Natural killer cell (primary cell): ENCODE measurements around the gene EXOC3L4. TPM values are rescaled to one million over a fixed set of nuclear protein-coding genes. Genes with fewer than 3 reads are reported as not detected.

Source experiments
- ATAC-seq, 3 donors: fragments of 150-1000 bp in 2 of 3; fragments of 200-7000 bp in 1 of 3; cut with Tn5 transposase; 1 replicate in 1 of 3; 2 replicates in 2 of 3; pipeline ENCODE4 v1.10.0; 2021; ENCODE audit warnings: mild to moderate bottlenecking in 2 of 3, moderate library complexity in 2 of 3
- DNase-seq, 2 donors: peaks; one replicate each; pipeline versions ENCODE4 v3.0.0 to v3.0.0-alpha.2; 2013 to 2021; ENCODE audit warnings: mixed read lengths in 1 of 2
- H3K27ac ChIP-seq: one replicate; pipeline ENCODE4 v1.5.1; 2013; ENCODE audit warnings: mild to moderate bottlenecking, low read length
- H3K27me3 ChIP-seq: one replicate; pipeline ENCODE4 v1.6.1; 2013; ENCODE audit warnings: low read length; ENCODE audit not compliant: control insufficient read depth, insufficient read depth
- H3K36me3 ChIP-seq: one replicate; pipeline ENCODE4 v1.6.1; 2013; ENCODE audit warnings: low read length; ENCODE audit not compliant: control insufficient read depth, insufficient read depth
- H3K4me1 ChIP-seq: one replicate; pipeline ENCODE4 v1.6.1; 2013; ENCODE audit warnings: low read length; ENCODE audit not compliant: control insufficient read depth, insufficient read depth
- H3K4me3 ChIP-seq: one replicate; pipeline ENCODE4 v1.5.1; 2013; ENCODE audit warnings: low read length
- H3K9me3 ChIP-seq: one replicate; pipeline ENCODE4 v1.6.1; 2013; ENCODE audit warnings: low read length; ENCODE audit not compliant: control insufficient read depth, insufficient read depth
- H3K27ac Mint-ChIP-seq, 2 donors: one replicate each; pipeline ENCODE4 v1.8.0; 2022; ENCODE audit warnings: mild to moderate bottlenecking in 2 of 2, mixed read lengths in 2 of 2, moderate library complexity in 1 of 2
- H3K27me3 Mint-ChIP-seq, 2 donors: one replicate each; pipeline ENCODE4 v1.8.0; 2022; ENCODE audit warnings: low read depth in 2 of 2, mixed read lengths in 2 of 2
- H3K36me3 Mint-ChIP-seq: one replicate; pipeline ENCODE4 v1.8.0; 2022; ENCODE audit warnings: mixed read lengths
- H3K4me1 Mint-ChIP-seq, 2 donors: one replicate each; pipeline ENCODE4 v1.8.0; 2022; ENCODE audit warnings: mixed read lengths in 2 of 2
- H3K4me3 Mint-ChIP-seq: one replicate; pipeline ENCODE4 v1.8.0; 2022; ENCODE audit warnings: mild to moderate bottlenecking, moderate library complexity, mixed read lengths
- H3K9me3 Mint-ChIP-seq, 2 donors: one replicate each; pipeline ENCODE4 v1.8.0; 2022; ENCODE audit warnings: mixed read lengths in 2 of 2
- WGBS: methylation state at CpG from one replicate; pipeline ENCODE4 v1.1.7; 2013; ENCODE audit warnings: missing lambda C conversion rate; ENCODE audit not compliant: insufficient coverage; 5-methylcytosine and 5-hydroxymethylcytosine counted together
- intact Hi-C: fragments of 100-400 bp; cut with micrococcal nuclease; formaldehyde crosslinking; loops from one replicate; pipeline ENCODE4 v1.14.2; 2022
- total RNA-seq, 4 donors: library from RNA; stranded (reverse); fragments of 120-200 nt in 1 of 4; gene quantifications; one replicate each; pipeline versions ENCODE4 v1.2.3 to v1.2.4, GENCODE V29; 2013 to 2022
- TF ChIP-seq, protein P1 (sequence below): fragments of 200-600 bp; IDR thresholded peaks from one replicate; pipeline ENCODE4 v1.8.0; 2022; ENCODE audit warnings: antibody characterized with exemption

The EXOC3L4 gene
- total RNA-seq, 3 donors from 2014 or later (not counting 1 experiment from before 2014, with no cell fraction given), result not detected

DNA sequence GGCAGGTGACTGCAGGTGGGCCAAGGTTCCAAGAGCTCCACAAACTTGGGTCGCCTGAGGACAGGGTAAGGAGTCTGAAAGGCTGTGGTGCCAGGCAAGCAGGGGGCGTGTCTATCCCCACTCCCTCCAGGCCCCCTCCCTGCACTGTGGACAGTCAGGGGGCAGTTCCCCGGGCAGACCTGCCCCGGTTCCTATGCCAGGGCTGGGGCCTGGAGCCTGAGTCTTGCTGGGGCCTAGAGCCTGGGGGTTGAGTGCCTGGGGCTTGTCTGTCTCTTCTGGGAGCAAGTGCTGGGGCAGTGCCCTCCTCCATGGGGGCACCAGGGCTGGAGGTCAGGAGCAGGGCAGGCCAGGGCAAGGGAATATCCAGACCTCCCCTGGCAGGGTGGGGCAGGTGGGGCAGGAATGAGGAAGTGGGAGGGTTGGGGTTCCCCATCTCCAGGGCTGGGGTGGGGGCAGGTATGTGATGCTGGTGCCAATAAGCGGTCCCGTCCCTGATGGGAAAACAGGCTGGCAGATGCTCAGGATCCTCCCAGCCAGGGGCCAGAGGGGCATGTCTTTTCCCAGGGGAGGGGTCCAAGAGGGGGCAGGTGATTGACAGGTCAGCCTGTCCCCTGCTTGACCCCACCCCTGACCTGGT is 16.8 kb downstream of the EXOC3L4 start:
- intact Hi-C loops, result no loop called here
- H3K27me3 Mint-ChIP-seq, result no peaks in the 10 kb centered on the region
- TF ChIP-seq, protein P1, sequence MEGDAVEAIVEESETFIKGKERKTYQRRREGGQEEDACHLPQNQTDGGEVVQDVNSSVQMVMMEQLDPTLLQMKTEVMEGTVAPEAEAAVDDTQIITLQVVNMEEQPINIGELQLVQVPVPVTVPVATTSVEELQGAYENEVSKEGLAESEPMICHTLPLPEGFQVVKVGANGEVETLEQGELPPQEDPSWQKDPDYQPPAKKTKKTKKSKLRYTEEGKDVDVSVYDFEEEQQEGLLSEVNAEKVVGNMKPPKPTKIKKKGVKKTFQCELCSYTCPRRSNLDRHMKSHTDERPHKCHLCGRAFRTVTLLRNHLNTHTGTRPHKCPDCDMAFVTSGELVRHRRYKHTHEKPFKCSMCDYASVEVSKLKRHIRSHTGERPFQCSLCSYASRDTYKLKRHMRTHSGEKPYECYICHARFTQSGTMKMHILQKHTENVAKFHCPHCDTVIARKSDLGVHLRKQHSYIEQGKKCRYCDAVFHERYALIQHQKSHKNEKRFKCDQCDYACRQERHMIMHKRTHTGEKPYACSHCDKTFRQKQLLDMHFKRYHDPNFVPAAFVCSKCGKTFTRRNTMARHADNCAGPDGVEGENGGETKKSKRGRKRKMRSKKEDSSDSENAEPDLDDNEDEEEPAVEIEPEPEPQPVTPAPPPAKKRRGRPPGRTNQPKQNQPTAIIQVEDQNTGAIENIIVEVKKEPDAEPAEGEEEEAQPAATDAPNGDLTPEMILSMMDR, result no peak
- peak in 1 of 3 donors; percentile 41 for ATAC-seq
- no peaks in the 10 kb centered on the region for H3K9me3 ChIP-seq
- no peaks in the 10 kb centered on the region for H3K36me3 ChIP-seq
- H3K4me3 ChIP-seq, result no peak overlapping the region
- H3K27ac ChIP-seq, result no peak overlapping the region
- 77% methylated on average over 6 of the region's 6 CpGs for WGBS
- no peaks in the 10 kb centered on the region for H3K36me3 Mint-ChIP-seq
- H3K4me3 Mint-ChIP-seq, result no peak overlapping the region
- peaks cover 19% of the 10 kb centered on the region for H3K4me1 ChIP-seq
- H3K27ac Mint-ChIP-seq, result no peak overlapping the region
- H3K9me3 Mint-ChIP-seq, result no peaks in the 10 kb centered on the region
- no peak for DNase-seq
- peaks cover 5 to 6% of the 10 kb centered on the region in 2 donors for H3K4me1 Mint-ChIP-seq
- no peaks in the 10 kb centered on the region for H3K27me3 ChIP-seq

DNA sequence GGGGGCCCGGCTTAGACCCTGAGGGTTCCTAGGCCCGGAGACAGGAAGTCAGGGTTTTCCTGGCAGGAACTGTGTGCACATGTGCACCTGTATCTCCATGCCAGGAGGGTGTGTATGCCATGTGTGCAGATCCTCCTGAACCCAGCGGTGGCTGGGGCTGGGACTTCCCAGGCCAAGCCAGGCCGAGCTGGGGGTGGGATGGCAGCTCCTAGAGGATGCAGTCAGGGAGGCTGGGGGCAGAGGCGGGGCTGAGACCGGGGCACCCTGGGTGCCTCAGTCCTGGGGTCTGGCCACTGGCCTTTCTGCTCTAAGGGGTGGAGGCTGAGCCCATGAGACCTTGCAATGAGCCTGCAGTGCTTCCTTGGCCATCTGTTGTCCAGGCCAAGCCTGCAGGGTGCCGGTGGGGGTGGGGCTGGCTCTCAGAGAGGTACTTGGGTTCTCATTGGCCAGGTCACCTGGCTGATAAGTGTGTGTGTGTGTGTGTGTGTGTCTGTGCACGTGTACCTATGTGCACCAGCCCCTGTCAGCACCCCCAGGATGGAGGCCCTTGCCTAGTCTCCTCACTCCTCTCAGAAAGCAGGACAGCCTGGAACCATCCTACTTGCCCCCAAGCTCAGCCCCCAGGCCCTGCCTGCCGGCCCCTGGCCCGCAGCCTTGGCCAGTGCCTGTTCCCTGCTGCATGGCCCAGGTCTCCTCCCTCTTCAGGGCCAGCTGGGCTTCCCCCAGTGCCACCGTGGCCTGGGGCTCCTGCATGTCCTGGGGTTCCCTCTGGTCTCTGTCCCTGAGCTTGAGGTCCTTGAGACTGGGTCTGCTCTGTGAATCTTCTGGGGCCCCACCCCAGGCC is 18.1 kb downstream of the EXOC3L4 start:
- Mint-ChIP-seq H3K36me3 (no peaks in the 10 kb centered on the region), H3K27me3 (no peaks in the 10 kb centered on the region), H3K27ac (no peak overlapping the region), H3K9me3 (no peaks in the 10 kb centered on the region), H3K4me1 (peaks cover 5 to 6% of the 10 kb centered on the region in 2 donors), H3K4me3 (no peak overlapping the region)
- ATAC-seq (no peak), DNase-seq (no peak)
- Histone ChIP-seq H3K4me1 (peaks cover 19% of the 10 kb centered on the region), H3K36me3 (no peaks in the 10 kb centered on the region), H3K4me3 (no peak overlapping the region), H3K9me3 (no peaks in the 10 kb centered on the region), H3K27me3 (no peaks in the 10 kb centered on the region), H3K27ac (no peak overlapping the region)
- WGBS, result 38% methylated on average over 11 of the region's 11 CpGs
- TF ChIP-seq, protein P1, result no peak
- intact Hi-C loops, result no loop called here

DNA sequence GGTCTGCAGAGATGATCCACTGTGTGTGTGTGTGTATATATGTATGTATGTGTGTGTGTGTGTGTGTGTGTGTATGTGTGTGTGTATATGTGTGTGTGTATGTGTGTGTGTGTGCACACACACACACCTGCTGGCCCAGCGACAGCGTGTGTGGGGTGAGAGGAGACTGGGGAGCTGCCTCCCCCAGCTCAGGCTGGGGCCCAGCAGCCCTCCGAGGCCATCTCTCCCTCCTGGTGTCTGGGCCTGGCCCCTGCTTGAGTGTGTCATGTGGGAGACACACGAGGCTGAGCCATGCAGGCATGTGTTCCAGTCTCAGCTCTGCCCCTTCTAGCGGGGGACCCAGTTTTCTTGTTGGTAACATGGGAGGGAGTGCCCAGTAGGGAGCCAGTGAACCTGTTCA is 18.8 kb downstream of the EXOC3L4 start:
- Histone ChIP-seq H3K36me3 (no peaks in the 10 kb centered on the region), H3K4me3 (no peak overlapping the region), H3K27me3 (no peaks in the 10 kb centered on the region), H3K27ac (no peak overlapping the region), H3K9me3 (no peaks in the 10 kb centered on the region), H3K4me1 (peaks cover 22% of the 10 kb centered on the region)
- Mint-ChIP-seq H3K4me1 (peaks cover 5 to 6% of the 10 kb centered on the region in 2 donors), H3K4me3 (no peak overlapping the region), H3K36me3 (no peaks in the 10 kb centered on the region), H3K27ac (no peak overlapping the region), H3K9me3 (no peaks in the 10 kb centered on the region), H3K27me3 (no peaks in the 10 kb centered on the region)
- ATAC-seq (no peak), DNase-seq (no peak)
- intact Hi-C loops, result no loop called here
- TF ChIP-seq, protein P1, result no peak
- 63% methylated on average over 5 of the region's 5 CpGs for WGBS
